ENCODE results near the gene SPOPL.

SPOPL gene

GRCh38 chr2:138577066-138577465 lies 75.5 kb downstream of the SPOPL start:
- H3K4me3 ChIP-seq (ENCODE audit: low read depth, low read length): no peak overlapping the region
- DNase-seq (ENCODE audit: low read depth): no peak
- TF ChIP-seq CTCF (IDR thresholded peaks at IDR 0.05; ENCODE audit: low read depth, low read length) (no peak), POLR2A (IDR thresholded peaks at IDR 0.05; ENCODE audit: extremely low read depth, insufficient read length) (no peak), MAX (IDR thresholded peaks at IDR 0.05; ENCODE audit: low read depth, low read length) (no peak), MYC (IDR thresholded peaks at IDR 0.05; ENCODE audit: low read depth, low read length) (no peak)

GRCh38 chr2:138579556-138579955 lies 78.0 kb downstream of the SPOPL start:
- no peak for DNase-seq (ENCODE audit: low read depth)
- no peak overlapping the region for H3K4me3 ChIP-seq (ENCODE audit: low read depth, low read length)

GRCh38 chr2:138581909-138582308 lies 80.3 kb downstream of the SPOPL start:
- TF ChIP-seq MYC (IDR thresholded peaks at IDR 0.05; ENCODE audit: low read depth, low read length) (no peak), POLR2A (IDR thresholded peaks at IDR 0.05; ENCODE audit: extremely low read depth, insufficient read length) (no peak), MAX (IDR thresholded peaks at IDR 0.05; ENCODE audit: low read depth, low read length) (no peak), CTCF (IDR thresholded peaks at IDR 0.05; ENCODE audit: low read depth, low read length) (no peak)
- H3K4me3 ChIP-seq (ENCODE audit: low read depth, low read length): no peak overlapping the region
- no peak for DNase-seq (ENCODE audit: low read depth)

More at GRCh38 chr2:138579556-138579955, 78.0 kb downstream of the SPOPL start:
- TF ChIP-seq POLR2A (IDR thresholded peaks at IDR 0.05; ENCODE audit: extremely low read depth, insufficient read length): no peak
- no peak for TF ChIP-seq CTCF (IDR thresholded peaks at IDR 0.05; ENCODE audit: low read depth, low read length)
- no peak for TF ChIP-seq MYC (IDR thresholded peaks at IDR 0.05; ENCODE audit: low read depth, low read length)
- TF ChIP-seq MAX (IDR thresholded peaks at IDR 0.05; ENCODE audit: low read depth, low read length): no peak

GRCh38 chr2:138589663-138590062 lies 88.1 kb downstream of the SPOPL start:
- DNase-seq (ENCODE audit: low read depth): no peak
- TF ChIP-seq CTCF (IDR thresholded peaks at IDR 0.05; ENCODE audit: low read depth, low read length): no peak
- TF ChIP-seq POLR2A (IDR thresholded peaks at IDR 0.05; ENCODE audit: extremely low read depth, insufficient read length): no peak
- no peak for TF ChIP-seq MYC (IDR thresholded peaks at IDR 0.05; ENCODE audit: low read depth, low read length)
- no peak for TF ChIP-seq MAX (IDR thresholded peaks at IDR 0.05; ENCODE audit: low read depth, low read length)
- no peak overlapping the region for H3K4me3 ChIP-seq (ENCODE audit: low read depth, low read length)

GRCh38 chr2:138596403-138596802 lies 94.8 kb downstream of the SPOPL start:
- TF ChIP-seq MAX (IDR thresholded peaks at IDR 0.05; ENCODE audit: low read depth, low read length) (no peak), POLR2A (IDR thresholded peaks at IDR 0.05; ENCODE audit: extremely low read depth, insufficient read length) (no peak), CTCF (IDR thresholded peaks at IDR 0.05; ENCODE audit: low read depth, low read length) (no peak), MYC (IDR thresholded peaks at IDR 0.05; ENCODE audit: low read depth, low read length) (no peak)
- no peak for DNase-seq (ENCODE audit: low read depth)

More at GRCh38 chr2:138596403-138596802, 94.8 kb downstream of the SPOPL start:
- H3K4me3 ChIP-seq (ENCODE audit: low read depth, low read length): no peak overlapping the region
